Activated naive CD8-positive, alpha-beta T cell (primary cell): Measurements from ENCODE around the gene SMIM29.
"Not testable (repeated sequence)": the region's sequence is repeated elsewhere in the genome, so short reads cannot be mapped to it uniquely, and the experiment has no call there.

Experiments
- H3K27ac Mint-ChIP-seq: one replicate; pipeline ENCODE4 v1.8.0; 2021; ENCODE audit warnings: mixed read lengths
- H3K27me3 Mint-ChIP-seq: one replicate; pipeline ENCODE4 v1.8.0; 2021; ENCODE audit warnings: mixed read lengths
- H3K36me3 Mint-ChIP-seq: one replicate; pipeline ENCODE4 v1.8.0; 2021; ENCODE audit warnings: mixed read lengths
- H3K4me1 Mint-ChIP-seq: one replicate; pipeline ENCODE4 v1.8.0; 2021; ENCODE audit warnings: low read depth, mixed read lengths
- H3K4me3 Mint-ChIP-seq: one replicate; pipeline ENCODE4 v1.8.0; 2021; ENCODE audit warnings: mild to moderate bottlenecking, mixed read lengths
- H3K9me3 Mint-ChIP-seq: one replicate; pipeline ENCODE4 v1.8.0; 2021; ENCODE audit warnings: low read depth, mixed read lengths

SMIM29 gene

DNA sequence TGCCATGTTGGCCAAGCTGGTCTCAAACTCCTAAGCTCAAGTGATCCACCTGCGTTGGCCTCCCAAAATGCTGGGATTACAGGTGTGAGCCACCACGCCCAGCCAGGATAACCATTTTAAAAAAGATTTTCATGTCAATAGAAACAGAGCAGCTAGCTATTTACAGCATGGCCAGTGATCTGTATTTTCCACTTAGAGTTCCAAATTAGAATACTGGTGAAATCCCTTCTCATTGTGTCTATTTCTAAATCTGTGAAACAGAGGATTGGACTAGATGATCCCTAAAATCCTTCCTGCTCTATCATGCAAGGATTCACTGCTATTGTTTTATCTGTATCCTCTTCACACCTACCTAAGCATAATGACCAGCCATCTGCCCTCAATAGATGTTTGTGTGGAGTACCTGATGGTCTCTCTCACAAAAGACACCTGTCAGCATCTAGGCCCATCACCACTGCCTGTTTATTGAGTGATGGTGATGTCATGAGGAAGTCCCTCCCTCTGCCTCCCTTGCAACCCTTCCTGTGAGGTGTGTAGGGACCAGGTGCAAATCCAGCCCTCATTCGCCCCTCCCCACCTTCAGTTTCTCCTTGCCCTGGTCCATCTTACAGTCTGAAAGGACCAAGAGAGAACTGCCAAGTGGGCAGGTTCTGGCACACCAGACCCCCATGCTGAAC lies 26.5 kb upstream of the SMIM29 start:
- no peak overlapping the region for H3K27ac Mint-ChIP-seq
- no peaks in the 10 kb centered on the region for H3K9me3 Mint-ChIP-seq
- H3K36me3 Mint-ChIP-seq, result peaks cover 10% of the 10 kb centered on the region

DNA sequence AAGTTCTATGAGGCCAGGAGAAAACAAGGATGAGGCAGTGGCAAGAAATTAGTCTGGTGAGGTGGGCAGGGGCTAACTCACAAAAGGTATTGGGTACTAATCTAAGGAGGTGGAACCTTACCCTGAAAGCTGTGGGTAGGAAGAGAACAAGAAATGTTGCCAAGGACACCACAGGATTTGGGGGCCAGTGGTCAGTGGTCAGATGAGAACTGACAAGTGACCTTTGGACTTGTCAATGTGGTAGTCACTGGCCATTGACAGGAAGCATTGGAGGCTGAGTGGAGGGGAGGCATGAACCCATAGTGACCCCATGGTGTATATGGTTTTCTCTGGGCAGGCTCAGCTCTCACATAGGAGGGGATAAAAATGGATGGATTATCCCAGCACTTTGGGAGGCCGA lies 25.3 kb upstream of the SMIM29 start:
- no peak overlapping the region for H3K4me3 Mint-ChIP-seq
- peaks cover 2% of the 10 kb centered on the region for H3K4me1 Mint-ChIP-seq
- no peak overlapping the region for H3K27ac Mint-ChIP-seq
- H3K36me3 Mint-ChIP-seq, result peaks cover 6% of the 10 kb centered on the region
- no peaks in the 10 kb centered on the region for H3K9me3 Mint-ChIP-seq
- no peaks in the 10 kb centered on the region for H3K27me3 Mint-ChIP-seq

More for the DNA sequence above, 26.5 kb upstream of the SMIM29 start:
- Mint-ChIP-seq H3K27me3 (no peaks in the 10 kb centered on the region), H3K4me3 (no peak overlapping the region), H3K4me1 (peaks cover 2% of the 10 kb centered on the region)

DNA sequence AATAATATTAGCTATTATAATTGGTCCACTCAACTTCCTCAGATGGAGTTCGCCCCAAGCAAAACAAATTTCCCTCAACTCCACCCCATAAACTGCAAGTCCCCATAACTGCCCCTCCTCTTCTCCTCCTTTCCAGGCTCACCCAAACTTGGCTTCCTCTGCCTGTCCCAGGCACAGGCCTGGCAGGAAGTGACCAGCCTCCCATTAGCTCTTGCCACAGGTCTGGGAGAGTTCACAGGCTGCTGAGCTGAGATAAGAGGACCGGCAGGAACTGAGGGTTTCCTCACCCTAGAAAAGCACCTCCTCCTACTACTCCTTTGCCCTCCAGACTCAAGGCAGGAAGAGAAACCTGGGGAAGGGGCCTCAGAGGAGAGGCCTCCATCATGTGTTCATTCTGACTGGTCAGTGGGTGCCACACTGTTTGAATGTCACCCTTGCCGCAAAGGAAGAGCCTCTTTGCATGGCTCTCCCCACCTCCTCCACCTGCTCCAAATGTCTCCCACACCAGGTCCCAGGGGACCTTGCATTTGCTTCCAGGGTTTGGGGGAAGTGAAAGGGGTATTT lies 24.5 kb upstream of the SMIM29 start:
- H3K9me3 Mint-ChIP-seq, result no peaks in the 10 kb centered on the region
- H3K36me3 Mint-ChIP-seq, result no peaks in the 10 kb centered on the region
- no peaks in the 10 kb centered on the region for H3K27me3 Mint-ChIP-seq
- no peak overlapping the region for H3K27ac Mint-ChIP-seq
- no peak overlapping the region for H3K4me3 Mint-ChIP-seq
- peaks cover 2% of the 10 kb centered on the region for H3K4me1 Mint-ChIP-seq

DNA sequence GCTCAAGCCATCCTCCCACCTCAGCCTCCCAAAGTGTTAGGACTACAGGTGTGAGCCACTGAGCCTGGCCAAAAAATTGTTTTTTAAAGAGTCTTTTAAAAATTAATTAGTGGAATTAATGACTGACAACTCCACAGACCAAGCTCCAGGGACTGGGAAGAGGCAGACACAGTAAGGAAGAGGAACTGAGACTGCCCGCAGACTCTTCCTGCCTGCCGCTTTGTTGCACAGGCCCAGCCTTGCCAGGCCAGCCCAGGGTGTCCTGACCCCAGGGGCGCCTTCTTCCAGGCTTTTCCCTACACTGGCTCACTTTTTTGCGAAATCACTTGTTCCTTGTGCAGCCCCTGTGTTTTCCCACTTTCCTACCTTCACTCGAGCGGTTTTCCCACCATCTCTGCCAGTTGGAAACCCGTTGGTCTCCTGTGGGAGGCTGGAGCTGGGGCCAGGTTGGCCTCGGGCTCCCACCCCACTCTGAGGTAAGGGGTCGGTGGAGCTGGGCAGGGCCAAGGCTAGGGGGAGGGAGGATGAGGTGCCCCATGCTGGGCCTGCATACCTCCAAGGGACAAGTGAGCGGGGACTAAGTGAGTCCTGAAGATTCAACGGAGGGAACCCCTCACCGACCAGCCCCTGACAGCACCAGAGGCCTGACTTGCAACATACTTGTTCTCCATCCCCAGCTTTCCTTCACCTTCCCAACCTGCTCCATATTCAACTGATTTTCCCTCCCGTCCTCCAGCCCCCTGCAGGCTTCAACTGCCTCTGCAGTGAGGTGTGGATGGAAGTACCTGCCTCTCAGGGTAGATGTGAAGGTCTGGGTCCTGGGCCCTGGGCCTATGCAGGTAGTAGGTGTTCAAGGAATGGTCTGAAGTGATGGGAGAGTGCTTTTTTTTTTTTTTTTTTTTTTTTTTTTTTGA lies 23.5 kb upstream of the SMIM29 start:
- Mint-ChIP-seq H3K36me3 (no peaks in the 10 kb centered on the region), H3K27ac (no peak overlapping the region), H3K4me1 (peaks cover 2% of the 10 kb centered on the region)

DNA sequence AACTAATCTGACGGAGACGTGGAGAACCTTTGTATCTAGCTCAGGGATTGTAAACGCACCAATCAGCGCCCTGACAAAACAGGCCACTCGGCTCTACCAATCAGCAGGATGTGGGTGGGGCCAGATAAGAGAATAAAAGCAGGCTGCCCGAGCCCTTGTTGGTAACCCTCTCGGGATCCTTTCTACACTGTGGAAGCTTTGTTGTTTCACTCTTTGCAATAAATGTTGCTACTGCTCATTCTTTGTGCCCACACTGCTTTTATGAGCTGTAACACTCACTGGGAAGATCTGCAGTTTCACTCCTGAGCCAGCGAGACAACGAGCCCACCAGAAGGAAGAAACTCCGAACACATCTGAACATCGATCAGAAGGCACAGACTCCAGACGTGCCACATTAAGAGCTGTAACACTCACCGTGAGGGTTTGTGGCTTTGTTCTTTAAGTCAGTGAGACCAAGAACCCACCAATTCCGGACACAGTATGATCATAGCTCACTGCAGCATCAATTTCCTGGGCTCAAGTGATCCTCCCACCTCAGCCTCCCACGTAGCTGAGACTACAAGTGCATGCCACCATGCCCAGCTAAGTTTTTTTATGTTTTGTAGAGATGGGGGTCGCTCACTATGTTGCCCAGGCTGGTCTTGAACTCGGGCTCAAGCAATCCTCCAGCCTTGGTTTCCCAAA lies 21.0 kb upstream of the SMIM29 start:
- not testable (repeated sequence) for H3K36me3 Mint-ChIP-seq, H3K27ac Mint-ChIP-seq, H3K9me3 Mint-ChIP-seq, H3K4me1 Mint-ChIP-seq, H3K27me3 Mint-ChIP-seq, H3K4me3 Mint-ChIP-seq

More for the DNA sequence above, 23.5 kb upstream of the SMIM29 start:
- Mint-ChIP-seq H3K27me3 (no peaks in the 10 kb centered on the region), H3K9me3 (no peaks in the 10 kb centered on the region), H3K4me3 (no peak overlapping the region)

DNA sequence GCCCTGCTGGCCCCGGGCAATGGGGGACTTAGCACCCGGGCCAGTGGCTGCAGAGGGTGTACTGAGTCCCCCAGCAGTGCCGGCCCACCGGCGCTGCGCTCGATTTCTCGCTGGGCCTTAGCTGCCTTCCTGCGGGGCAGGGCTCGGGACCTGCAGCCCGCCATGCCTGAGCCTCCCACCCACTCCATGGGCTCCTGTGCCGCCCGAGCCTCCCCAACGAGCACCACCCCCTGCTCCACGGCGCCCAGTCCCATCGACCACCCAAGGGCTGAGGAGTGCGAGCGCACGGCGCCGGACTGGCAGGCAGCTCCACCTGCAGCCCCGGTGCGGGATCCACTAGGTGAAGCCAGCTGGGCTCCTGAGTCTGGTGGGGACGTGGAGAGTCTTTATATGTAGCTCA lies 20.3 kb upstream of the SMIM29 start:
- not testable (repeated sequence) for H3K4me1 Mint-ChIP-seq, H3K27ac Mint-ChIP-seq, H3K4me3 Mint-ChIP-seq, H3K27me3 Mint-ChIP-seq, H3K9me3 Mint-ChIP-seq, H3K36me3 Mint-ChIP-seq

DNA sequence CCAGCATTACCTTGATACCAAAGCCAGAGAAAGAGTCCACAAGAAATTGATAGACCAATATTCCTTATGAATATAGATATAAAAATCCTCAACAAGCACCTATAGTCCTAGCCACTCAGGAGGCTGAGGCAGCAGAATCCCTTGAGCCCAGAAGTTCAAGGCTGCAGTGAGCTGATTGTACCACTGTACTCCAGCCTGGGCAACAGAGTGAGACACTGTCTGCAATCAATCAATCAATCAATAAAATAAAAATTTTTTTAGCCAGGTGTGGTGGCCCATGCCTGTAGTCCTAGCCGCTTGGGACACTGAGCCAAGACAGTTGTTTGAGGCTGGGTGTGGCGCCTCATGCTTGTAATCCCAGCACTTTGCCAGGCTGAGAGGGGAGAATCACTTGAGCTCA lies 18.9 kb upstream of the SMIM29 start:
- Mint-ChIP-seq H3K4me1 (no peaks in the 10 kb centered on the region), H3K27ac (no peak overlapping the region), H3K36me3 (peaks cover 4% of the 10 kb centered on the region), H3K4me3 (no peak overlapping the region), H3K9me3 (no peaks in the 10 kb centered on the region), H3K27me3 (no peaks in the 10 kb centered on the region)

DNA sequence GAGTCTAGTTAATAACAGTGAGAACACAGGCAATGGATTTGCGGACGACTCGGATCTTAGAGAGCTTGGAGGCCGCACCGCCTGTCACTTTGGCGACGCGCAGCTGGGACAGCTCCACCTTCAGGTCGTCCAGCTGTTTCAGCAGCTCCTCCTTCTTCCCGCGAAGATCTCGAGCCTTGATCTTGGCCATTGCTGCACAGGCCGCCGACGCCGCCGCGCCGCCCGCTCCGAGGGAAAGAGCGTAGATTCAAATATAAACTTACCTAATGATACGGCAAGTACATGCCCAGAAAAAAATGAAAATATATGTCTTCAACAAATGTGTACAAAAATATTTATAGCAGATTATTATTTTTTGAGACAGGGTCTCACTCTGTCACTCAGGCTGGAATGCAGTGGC lies 14.7 kb upstream of the SMIM29 start:
- H3K9me3 Mint-ChIP-seq, H3K27me3 Mint-ChIP-seq, H3K27ac Mint-ChIP-seq, H3K36me3 Mint-ChIP-seq, H3K4me1 Mint-ChIP-seq, H3K4me3 Mint-ChIP-seq: not testable (repeated sequence)

DNA sequence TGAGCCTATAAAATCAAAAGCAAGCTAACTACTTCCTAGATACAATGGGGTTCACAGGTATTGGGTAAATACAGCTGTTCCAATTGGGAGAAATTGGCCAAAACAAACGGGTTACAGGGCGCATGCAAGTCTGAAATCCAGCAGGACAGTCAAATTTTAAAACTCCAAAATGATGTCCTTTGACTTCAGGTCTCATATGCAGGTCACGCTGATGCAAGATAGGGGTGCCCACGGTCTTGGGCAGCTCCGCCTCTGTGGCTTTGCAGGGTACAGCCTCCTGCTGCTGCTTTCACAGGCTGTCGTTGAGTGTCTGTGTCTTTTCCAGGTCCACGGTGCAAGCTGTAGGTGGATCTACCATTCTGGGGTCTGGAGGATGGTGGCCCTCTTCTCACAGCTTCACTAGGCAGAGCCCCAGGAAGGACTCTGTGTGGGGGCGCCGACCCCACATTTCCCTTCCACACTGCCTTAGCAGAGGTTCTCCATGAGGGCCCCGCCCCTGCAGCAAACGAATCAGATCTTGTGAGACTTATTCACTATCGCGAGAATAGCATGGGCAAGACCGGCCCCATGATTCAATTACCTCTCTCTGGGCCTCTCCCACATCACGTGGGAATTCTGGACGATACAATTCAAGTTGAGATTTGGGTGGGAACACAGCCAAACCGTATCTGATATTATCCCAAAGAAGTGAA lies 11.9 kb upstream of the SMIM29 start:
- Mint-ChIP-seq H3K27me3 (no peaks in the 10 kb centered on the region), H3K4me1 (no peaks in the 10 kb centered on the region), H3K4me3 (no peak overlapping the region), H3K27ac (no peak overlapping the region), H3K9me3 (no peaks in the 10 kb centered on the region), H3K36me3 (peaks cover 4% of the 10 kb centered on the region)

DNA sequence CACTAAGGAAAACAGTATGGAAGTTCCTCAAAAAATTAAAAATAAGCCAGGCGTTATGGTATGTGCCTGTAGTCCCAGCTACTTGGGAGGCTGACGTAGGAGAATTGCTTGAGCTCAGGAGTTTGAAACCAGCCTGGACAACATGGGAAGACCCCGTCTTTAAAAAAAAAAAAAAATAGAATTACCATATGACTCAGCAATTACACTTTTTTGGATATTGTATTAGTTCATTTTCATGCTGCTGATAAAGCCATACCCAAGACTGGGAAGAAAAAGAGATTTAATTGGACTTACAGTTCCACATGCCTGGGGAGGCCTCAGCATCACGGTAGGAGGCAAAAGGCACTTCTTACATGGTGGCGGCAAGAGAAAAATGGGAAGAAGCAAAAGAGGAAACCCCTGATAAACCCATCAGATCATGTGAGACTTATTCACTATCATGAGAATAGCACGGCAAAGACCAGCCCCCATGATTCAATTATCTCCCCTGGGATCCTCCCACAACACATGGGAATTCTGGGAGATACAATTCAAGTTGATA lies 10.8 kb upstream of the SMIM29 start:
- Mint-ChIP-seq H3K36me3 (peaks cover 4% of the 10 kb centered on the region), H3K27ac (no peak overlapping the region), H3K27me3 (no peaks in the 10 kb centered on the region), H3K4me3 (no peak overlapping the region), H3K4me1 (no peaks in the 10 kb centered on the region), H3K9me3 (no peaks in the 10 kb centered on the region)

DNA sequence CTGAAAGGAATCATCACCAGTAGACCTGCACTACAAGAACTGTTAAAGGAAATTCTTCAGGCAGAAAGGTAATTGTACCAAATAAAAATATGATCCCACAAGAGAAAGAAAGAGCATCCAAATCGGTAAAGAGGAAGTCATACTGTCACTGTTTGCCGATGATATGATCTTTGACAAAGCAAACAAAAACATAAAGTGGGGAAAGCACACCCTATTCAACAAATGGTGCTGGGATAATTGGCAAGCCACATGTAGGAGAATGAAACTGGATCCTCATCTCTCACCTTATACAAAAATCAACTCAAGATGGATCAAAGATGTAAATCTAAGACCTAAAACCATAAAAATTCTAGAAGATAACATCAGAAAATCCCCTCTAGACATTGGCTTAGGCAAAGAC lies 3.6 kb upstream of the SMIM29 start:
- H3K9me3 Mint-ChIP-seq, H3K27me3 Mint-ChIP-seq: not testable (repeated sequence)
- peaks cover 16% of the 10 kb centered on the region for H3K4me1 Mint-ChIP-seq

DNA sequence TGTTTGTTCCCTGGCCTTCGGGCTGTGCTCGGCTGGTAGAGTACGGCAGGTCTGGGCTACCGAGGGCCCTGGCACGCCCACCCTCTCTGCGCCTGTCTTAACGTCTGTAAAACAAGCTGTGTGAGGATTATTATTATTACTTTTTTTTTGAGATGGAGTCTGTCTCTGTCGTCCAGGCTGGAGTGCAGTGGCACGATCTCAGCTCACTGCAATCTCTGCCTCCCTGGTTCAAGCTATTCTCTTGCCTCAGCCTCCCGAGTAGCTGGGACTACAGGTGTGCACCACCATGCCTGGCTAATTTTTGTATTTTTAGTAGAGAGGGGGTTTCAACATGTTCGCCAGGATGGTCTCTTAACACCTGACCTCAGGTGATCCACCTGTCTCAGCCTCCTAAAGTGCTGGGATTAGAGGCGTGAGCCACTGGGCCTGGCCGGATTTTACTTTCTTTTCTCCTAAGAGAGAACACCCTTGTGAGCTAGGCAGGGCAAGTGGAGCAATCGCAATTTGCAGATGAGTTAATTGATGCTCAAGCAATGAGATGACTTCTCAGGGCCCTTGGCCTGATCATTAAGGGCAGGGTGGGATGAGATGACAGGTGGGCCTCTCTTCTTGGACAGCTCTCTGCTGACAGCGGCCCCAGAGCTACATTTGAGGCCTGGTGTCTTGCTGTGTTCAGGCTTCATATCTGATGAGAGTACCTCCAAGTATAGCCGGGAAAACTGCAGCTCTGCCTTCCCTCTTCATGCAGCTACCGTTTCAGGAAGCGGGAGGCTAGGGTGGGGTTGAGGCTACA lies 859 bp upstream of the SMIM29 start:
- H3K36me3 Mint-ChIP-seq, result no peaks in the 10 kb centered on the region
- H3K4me1 Mint-ChIP-seq, result peaks cover 34% of the 10 kb centered on the region
- H3K27me3 Mint-ChIP-seq, result no peaks in the 10 kb centered on the region
- H3K9me3 Mint-ChIP-seq, result no peaks in the 10 kb centered on the region
- peak overlapping the region; percentile 86 for H3K27ac Mint-ChIP-seq
- H3K4me3 Mint-ChIP-seq, result peak overlapping the region; percentile 90

More for the DNA sequence above, 3.6 kb upstream of the SMIM29 start:
- H3K27ac Mint-ChIP-seq, H3K4me3 Mint-ChIP-seq, H3K36me3 Mint-ChIP-seq: not testable (repeated sequence)

DNA sequence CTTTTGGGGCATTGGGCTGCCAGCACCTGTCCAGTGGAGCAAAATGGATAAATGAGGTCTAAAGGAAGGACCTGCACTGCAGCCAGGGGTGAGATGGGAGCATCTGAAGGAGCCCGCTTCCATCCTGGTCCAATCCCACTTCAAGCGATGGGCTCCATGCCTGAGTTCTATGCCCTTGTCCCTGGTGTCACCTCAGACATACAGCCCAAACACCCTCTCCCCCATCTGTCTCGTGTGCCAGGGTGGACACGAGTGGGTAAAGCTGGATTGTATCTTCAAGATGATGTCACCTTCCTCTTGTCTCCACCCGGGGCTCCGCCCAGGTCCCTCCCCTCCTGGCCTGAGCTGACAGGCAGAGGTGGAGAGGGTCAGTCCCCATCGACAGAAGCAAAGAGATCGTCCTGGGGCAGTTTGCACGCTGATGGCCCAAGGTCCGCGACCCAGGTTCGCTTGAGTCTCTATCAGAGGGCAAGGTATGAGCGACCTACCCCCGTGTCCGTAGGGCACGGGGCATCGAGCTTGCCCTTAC lies 544 bp downstream of the SMIM29 start:
- H3K9me3 Mint-ChIP-seq, result no peaks in the 10 kb centered on the region
- H3K4me3 Mint-ChIP-seq, result peak overlapping the region; percentile 90
- no peaks in the 10 kb centered on the region for H3K27me3 Mint-ChIP-seq
- H3K4me1 Mint-ChIP-seq, result peaks cover 46% of the 10 kb centered on the region
- H3K36me3 Mint-ChIP-seq, result no peaks in the 10 kb centered on the region
- peak overlapping the region; percentile 86 for H3K27ac Mint-ChIP-seq
